DOHH2 (cell line): ENCODE data around the gene UGCG.

ENCODE experiments used
- CTCF ChIP-seq: fragments of 200-600 bp; sonication (generic); IDR thresholded peaks from one replicate; pipeline ENCODE4 v1.5.1; 2014; ENCODE audit warnings: antibody characterized with exemption, mild to moderate bottlenecking, low read depth, low read length; ENCODE audit not compliant: poor library complexity, severe bottlenecking
- EZH2phosphoT487 ChIP-seq: fragments of 200-600 bp; sonication (generic); IDR thresholded peaks from 2 replicates; pipeline ENCODE4 v1.6.1; 2017; ENCODE audit warnings: borderline replicate concordance, mild to moderate bottlenecking, antibody characterized with exemption, low read length, moderate library complexity, mixed read lengths

GRCh38 chr9:111873901-111874300, 22.7 kb upstream of the UGCG start:
- no peak for TF ChIP-seq CTCF
- TF ChIP-seq EZH2phosphoT487 = no peak
